ENCODE data around the gene SATB2.

GRCh38 chr2:199348871-199349270 lies 108.9 kb downstream of the SATB2 start:
- TF ChIP-seq CTCF (IDR thresholded peaks at IDR 0.05) (no peak), POLR2A (IDR thresholded peaks at IDR 0.05) (no peak), EP300 (IDR thresholded peaks at IDR 0.05) (no peak)

Data from ovary (tissue), 3 donors.